ENCODE data around the gene KRTAP21-2.
A peak's percentile ranks its signal among the peaks of the same experiment; 100 is the strongest.
"Not testable (repeated sequence)": the region's sequence is repeated elsewhere in the genome, so short reads cannot be mapped to it uniquely, and the experiment has no call there.

Gene KRTAP21-2

GRCh38 chr21:30747159-30747558 lies at the start of gene KRTAP21-2:
KRTAP21-2 (minus strand) TSS chr21:30747259; CDS start chr21:30747202, 57 bp downstream.
- Histone ChIP-seq H3K36me3 (no peaks in the 10 kb centered on the region), H3K4me1 (peaks cover 0 to 6% (median 0%) of the 10 kb centered on the region in 10 experiments; a peak in 2 of 20 replicates), H4K20me1 (no peaks in the 10 kb centered on the region), H3K4me2 (peak within 1 kb of the TSS in 3 of 11 experiments; percentile 4 to 21 (median 10); a peak in 2 of 22 replicates), H3K9ac (no peak within 1 kb of the TSS), H3K27me3 (no peaks in the 10 kb centered on the region), H3K9me3 (replicated peaks in 1 of 11) (no peaks in the 10 kb centered on the region), H3K27ac (no peak within 1 kb of the TSS), H3K4me3 (no peak within 1 kb of the TSS)
- no peak for TF ChIP-seq Cebpa-rat (IDR thresholded peaks at IDR 0.05)

GRCh38 chr21:30793581-30794314 lies 46.7 kb upstream of the KRTAP21-2 start:
- H3K9ac ChIP-seq: no peak overlapping the region
- no peaks in the 10 kb centered on the region for H4K20me1 ChIP-seq
- no peak overlapping the region for H3K4me3 ChIP-seq
- no peaks in the 10 kb centered on the region for H3K36me3 ChIP-seq
- no peak overlapping the region for H3K27ac ChIP-seq
- TF ChIP-seq Cebpa-rat (IDR thresholded peaks at IDR 0.05): no peak
- H3K4me2 ChIP-seq: no peak overlapping the region
- H3K27me3 ChIP-seq: no peaks in the 10 kb centered on the region
- peaks cover 0 to 3% (median 0%) of the 10 kb centered on the region in 10 experiments; a peak in 4 of 20 replicates for H3K4me1 ChIP-seq
- no peaks in the 10 kb centered on the region for H3K9me3 ChIP-seq (replicated peaks in 1 of 11)

- Histone ChIP-seq H3K27ac (no peak overlapping the region), H3K4me2 (no peak overlapping the region), H3K4me1 (no peaks in the 10 kb centered on the region), H3K4me3 (no peak overlapping the region), H3K9me3 (replicated peaks in 1 of 11) (no peaks in the 10 kb centered on the region; a peak in 1 of 22 replicates), H3K9ac (no peak overlapping the region), H3K36me3 (no peaks in the 10 kb centered on the region), H4K20me1 (no peaks in the 10 kb centered on the region), H3K27me3 (no peaks in the 10 kb centered on the region)
- TF ChIP-seq Cebpa-rat (IDR thresholded peaks at IDR 0.05): no peak
Measured at GRCh38 chr21:30779249-30779648, 32.2 kb upstream of the KRTAP21-2 start.

GRCh38 chr21:30769724-30770431 lies 22.8 kb upstream of the KRTAP21-2 start:
- Histone ChIP-seq H3K36me3 (no peaks in the 10 kb centered on the region), H3K9ac (no peak overlapping the region), H3K27me3 (no peaks in the 10 kb centered on the region), H4K20me1 (no peaks in the 10 kb centered on the region), H3K9me3 (replicated peaks in 1 of 11) (no peaks in the 10 kb centered on the region; a peak in 1 of 22 replicates), H3K4me2 (no peak overlapping the region), H3K4me3 (no peak overlapping the region), H3K4me1 (no peaks in the 10 kb centered on the region), H3K27ac (no peak overlapping the region)
- TF ChIP-seq Cebpa-rat (IDR thresholded peaks at IDR 0.05): no peak

GRCh38 chr21:30760776-30761175 lies 13.7 kb upstream of the KRTAP21-2 start:
- Histone ChIP-seq H3K9ac (no peak overlapping the region), H4K20me1 (no peaks in the 10 kb centered on the region), H3K4me2 (no peak overlapping the region), H3K27me3 (no peaks in the 10 kb centered on the region), H3K9me3 (replicated peaks in 1 of 11) (no peaks in the 10 kb centered on the region), H3K36me3 (no peaks in the 10 kb centered on the region), H3K27ac (no peak overlapping the region), H3K4me3 (no peak overlapping the region), H3K4me1 (no peaks in the 10 kb centered on the region)
- TF ChIP-seq Cebpa-rat (IDR thresholded peaks at IDR 0.05): no peak

GRCh38 chr21:30758306-30758705 lies 11.2 kb upstream of the KRTAP21-2 start:
- Histone ChIP-seq H3K9me3 (replicated peaks in 1 of 11) (no peaks in the 10 kb centered on the region), H3K4me1 (no peaks in the 10 kb centered on the region)

GRCh38 chr21:30755328-30755727 lies 8.3 kb upstream of the KRTAP21-2 start, which contains the start of gene KRTAP21-1:
KRTAP21-1 (minus strand) TSS chr21:30755428; CDS start chr21:30755378, 50 bp downstream.
- not testable (repeated sequence) for H3K27me3 ChIP-seq; H3K4me2 ChIP-seq; H3K9ac ChIP-seq; H3K4me1 ChIP-seq; H3K4me3 ChIP-seq; H3K9me3 ChIP-seq (replicated peaks in 1 of 11); H4K20me1 ChIP-seq; H3K36me3 ChIP-seq; H3K27ac ChIP-seq

More at GRCh38 chr21:30758306-30758705, 11.2 kb upstream of the KRTAP21-2 start:
- Histone ChIP-seq H4K20me1 (no peaks in the 10 kb centered on the region), H3K4me2 (no peak overlapping the region), H3K27ac (no peak overlapping the region), H3K27me3 (no peaks in the 10 kb centered on the region), H3K4me3 (no peak overlapping the region), H3K36me3 (no peaks in the 10 kb centered on the region), H3K9ac (no peak overlapping the region)
- no peak for TF ChIP-seq Cebpa-rat (IDR thresholded peaks at IDR 0.05)

GRCh38 chr21:30740462-30740861 lies 6.6 kb downstream of the KRTAP21-2 start:
- Histone ChIP-seq H3K4me2 (no peak overlapping the region), H3K27ac (no peak overlapping the region), H3K4me1 (no peaks in the 10 kb centered on the region), H3K4me3 (no peak overlapping the region), H3K9ac (no peak overlapping the region), H3K9me3 (replicated peaks in 1 of 11) (no peaks in the 10 kb centered on the region), H4K20me1 (no peaks in the 10 kb centered on the region), H3K36me3 (no peaks in the 10 kb centered on the region), H3K27me3 (no peaks in the 10 kb centered on the region)
- no peak for TF ChIP-seq Cebpa-rat (IDR thresholded peaks at IDR 0.05)

- Histone ChIP-seq H3K27me3 (no peaks in the 10 kb centered on the region), H3K4me3 (no peak overlapping the region), H4K20me1 (no peaks in the 10 kb centered on the region), H3K9ac (no peak overlapping the region), H3K4me2 (no peak overlapping the region), H3K4me1 (no peaks in the 10 kb centered on the region), H3K27ac (no peak overlapping the region), H3K9me3 (replicated peaks in 1 of 11) (no peaks in the 10 kb centered on the region), H3K36me3 (no peaks in the 10 kb centered on the region)
- TF ChIP-seq Cebpa-rat (IDR thresholded peaks at IDR 0.05): no peak
Measured at GRCh38 chr21:30733026-30733425, 14.0 kb downstream of the KRTAP21-2 start.

- Histone ChIP-seq H3K4me2 (no peak overlapping the region), H4K20me1 (no peaks in the 10 kb centered on the region), H3K4me1 (no peaks in the 10 kb centered on the region), H3K4me3 (no peak overlapping the region), H3K36me3 (no peaks in the 10 kb centered on the region), H3K27ac (no peak overlapping the region), H3K9ac (no peak overlapping the region), H3K9me3 (replicated peaks in 1 of 11) (no peaks in the 10 kb centered on the region), H3K27me3 (no peaks in the 10 kb centered on the region)
- TF ChIP-seq Cebpa-rat (IDR thresholded peaks at IDR 0.05): no peak
Measured at GRCh38 chr21:30726726-30727125, 20.3 kb downstream of the KRTAP21-2 start.

All from BLaER1 treated with 17β-estradiol and CSF1 and Interleukin-3, amounts not matched to agents 10 nM and 100 nM (cell line).